WTC11 (cell line): ENCODE measurements around the gene SUMO1. TPM values are rescaled to one million over a fixed set of nuclear protein-coding genes. Genes with fewer than 3 reads are reported as not detected.

Experiments used
- ATAC-seq: fragments of 200-7000 bp; cut with Tn5 transposase; 2 replicates; pipeline ENCODE4 v1.10.0; 2021; ENCODE audit warnings: mild to moderate bottlenecking, moderate library complexity
- CTCF ChIA-PET: fragments of 300-600 bp; sonication (Branson Sonifier 250); formaldehyde crosslinking; loops from one replicate; lab custom pipeline; 2021; ENCODE audit warnings: antibody characterized with exemption; lab: Charles Lee
- POLR2A ChIA-PET: fragments of 350-600 bp; sonication (Branson Sonifier 250); formaldehyde crosslinking; loops from one replicate; lab custom pipeline; 2021; ENCODE audit warnings: antibody characterized with exemption; lab: Charles Lee
- DNase-seq: peaks from one replicate; pipeline ENCODE4 v3.0.0; 2021; ENCODE audit warnings: low spot score
- H3K27ac Mint-ChIP-seq: 2 replicates; pipeline ENCODE4 v1.8.0; 2021; ENCODE audit warnings: mixed read lengths
- H3K27me3 Mint-ChIP-seq: 2 replicates; pipeline ENCODE4 v1.8.0; 2021; ENCODE audit warnings: low read depth, mild to moderate bottlenecking, moderate library complexity, mixed read lengths
- H3K36me3 Mint-ChIP-seq: 2 replicates; pipeline ENCODE4 v1.8.0; 2021; ENCODE audit warnings: mixed read lengths
- H3K4me1 Mint-ChIP-seq: 2 replicates; pipeline ENCODE4 v1.8.0; 2022; ENCODE audit warnings: mixed read lengths
- H3K4me3 Mint-ChIP-seq: 2 replicates; pipeline ENCODE4 v1.8.0; 2021; ENCODE audit warnings: mild to moderate bottlenecking, moderate library complexity, mixed read lengths
- H3K9me3 Mint-ChIP-seq: 2 replicates; pipeline ENCODE4 v1.8.0; 2021; ENCODE audit warnings: mixed read lengths
- ATF2 ChIP-seq: sonication (generic); formaldehyde crosslinking; IDR thresholded peaks from 2 replicates; pipeline ENCODE4 v1.8.1; 2022; ENCODE audit warnings: low read depth, missing genetic modification reagents, borderline replicate concordance
- CBFB ChIP-seq: sonication (generic); formaldehyde crosslinking; IDR thresholded peaks from 2 replicates; pipeline ENCODE4 v1.8.1; 2022; ENCODE audit warnings: mild to moderate bottlenecking, low read depth, missing genetic modification reagents
- ERG ChIP-seq: fragments of 250-450 bp; sonication (Bioruptor Pico); IDR thresholded peaks from 2 replicates; pipeline ENCODE4 v1.8.0; 2021; ENCODE audit warnings: mild to moderate bottlenecking
- FOXP4 ChIP-seq: sonication (generic); formaldehyde crosslinking; IDR thresholded peaks from 2 replicates; pipeline ENCODE4 v1.8.0; 2022; ENCODE audit warnings: mild to moderate bottlenecking, missing genetic modification reagents
- GABPB1 ChIP-seq: sonication (generic); formaldehyde crosslinking; IDR thresholded peaks from 2 replicates; pipeline ENCODE4 v1.8.1; 2023; ENCODE audit warnings: mild to moderate bottlenecking, missing genetic modification reagents
- IRF1 ChIP-seq: sonication (generic); formaldehyde crosslinking; IDR thresholded peaks from 2 replicates; pipeline ENCODE4 v1.8.0; 2023; ENCODE audit warnings: missing genetic modification reagents
- JAZF1 ChIP-seq: fragments of 250-450 bp; sonication (Bioruptor Pico); IDR thresholded peaks from 2 replicates; pipeline ENCODE4 v1.9.0; 2021; ENCODE audit warnings: moderate library complexity, mild to moderate bottlenecking, inconsistent platforms
- KAT7 ChIP-seq: sonication (generic); formaldehyde crosslinking; IDR thresholded peaks from 2 replicates; pipeline ENCODE4 v1.8.1; 2023; ENCODE audit warnings: missing genetic modification reagents, mild to moderate bottlenecking, borderline replicate concordance
- MXD4 ChIP-seq: fragments of 250-450 bp; sonication (Bioruptor Pico); IDR thresholded peaks from 2 replicates; pipeline ENCODE4 v1.8.0; 2021; ENCODE audit warnings: mild to moderate bottlenecking, moderate library complexity, borderline replicate concordance
- NR1H2 ChIP-seq: sonication (generic); formaldehyde crosslinking; IDR thresholded peaks from 2 replicates; pipeline ENCODE4 v1.9.0; 2021; ENCODE audit warnings: mild to moderate bottlenecking, moderate library complexity, missing genetic modification reagents
- TCF7 ChIP-seq: sonication (generic); formaldehyde crosslinking; IDR thresholded peaks from 2 replicates; pipeline ENCODE4 v1.8.0; 2022; ENCODE audit warnings: mild to moderate bottlenecking, low read depth, missing genetic modification reagents, moderate library complexity
- ZNF416 ChIP-seq: fragments of 250-450 bp; sonication (Bioruptor Pico); IDR thresholded peaks from 2 replicates; pipeline ENCODE4 v1.9.0; 2021; ENCODE audit warnings: mild to moderate bottlenecking, inconsistent platforms
- total RNA-seq: library from RNA; stranded (reverse); gene quantifications from 3 replicates; pipeline ENCODE4 v1.2.3, GENCODE V29; 2021
- TF ChIP-seq, protein P1 (sequence below): fragments of 250-450 bp; sonication (Bioruptor Pico); IDR thresholded peaks from 2 replicates; pipeline ENCODE4 v1.9.0; 2021; ENCODE audit warnings: moderate library complexity, mild to moderate bottlenecking, inconsistent platforms, borderline replicate concordance
- TF ChIP-seq, protein P2 (sequence below): sonication (generic); formaldehyde crosslinking; IDR thresholded peaks from 2 replicates; pipeline ENCODE4 v1.8.1; 2022; ENCODE audit warnings: mild to moderate bottlenecking, moderate library complexity, missing genetic modification reagents
- TF ChIP-seq, protein P3 (sequence below): sonication (generic); formaldehyde crosslinking; IDR thresholded peaks from 2 replicates; pipeline ENCODE4 v1.8.1; 2022; ENCODE audit warnings: missing genetic modification reagents, borderline replicate concordance

Gene SUMO1
- total RNA-seq, 1 experiment from 2014 or later: 172 TPM

GRCh38 chr2:202193881-202194353, 44.5 kb downstream of the SUMO1 start:
- Mint-ChIP-seq H3K27me3 (no peaks in the 10 kb centered on the region), H3K4me3 (no peak overlapping the region), H3K9me3 (no peaks in the 10 kb centered on the region), H3K4me1 (peaks cover 9% of the 10 kb centered on the region), H3K36me3 (no peaks in the 10 kb centered on the region), H3K27ac (peak overlapping the region; percentile 34)
- ChIA-PET POLR2A (no interaction called here), CTCF (no interaction called here)
- DNase-seq: no peak
- peak; percentile 44; the same call in 1 of the 2 replicates for ATAC-seq
- TF ChIP-seq FOXP4 (CRISPR knock-in tag): no peak
- no peak for TF ChIP-seq ATF2 (CRISPR knock-in tag)
- no peak for TF ChIP-seq KAT7 (CRISPR knock-in tag)
- no peak for TF ChIP-seq GABPB1
- TF ChIP-seq, protein P1, sequence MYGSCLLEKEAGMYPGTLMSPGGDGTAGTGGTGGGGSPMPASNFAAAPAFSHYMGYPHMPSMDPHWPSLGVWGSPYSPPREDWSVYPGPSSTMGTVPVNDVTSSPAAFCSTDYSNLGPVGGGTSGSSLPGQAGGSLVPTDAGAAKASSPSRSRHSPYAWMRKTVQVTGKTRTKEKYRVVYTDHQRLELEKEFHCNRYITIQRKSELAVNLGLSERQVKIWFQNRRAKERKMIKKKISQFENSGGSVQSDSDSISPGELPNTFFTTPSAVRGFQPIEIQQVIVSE (CRISPR knock-in tag): no peak
- no peak for TF ChIP-seq ERG (CRISPR knock-in tag)

GRCh38 chr2:202193305-202193704, 45.1 kb downstream of the SUMO1 start:
- Mint-ChIP-seq H3K27me3 (no peaks in the 10 kb centered on the region), H3K4me1 (peaks cover 9% of the 10 kb centered on the region), H3K27ac (no peak overlapping the region), H3K4me3 (no peak overlapping the region), H3K36me3 (no peaks in the 10 kb centered on the region), H3K9me3 (no peaks in the 10 kb centered on the region)
- DNase-seq: no peak
- ATAC-seq: no peak
- POLR2A ChIA-PET: no interaction called here
- CTCF ChIA-PET: no interaction called here
- TF ChIP-seq MXD4 (CRISPR knock-in tag) (no peak), ZNF416 (CRISPR knock-in tag) (no peak), ERG (CRISPR knock-in tag) (no peak), ATF2 (CRISPR knock-in tag) (no peak), IRF1 (CRISPR knock-in tag) (no peak)
- TF ChIP-seq, protein P2, sequence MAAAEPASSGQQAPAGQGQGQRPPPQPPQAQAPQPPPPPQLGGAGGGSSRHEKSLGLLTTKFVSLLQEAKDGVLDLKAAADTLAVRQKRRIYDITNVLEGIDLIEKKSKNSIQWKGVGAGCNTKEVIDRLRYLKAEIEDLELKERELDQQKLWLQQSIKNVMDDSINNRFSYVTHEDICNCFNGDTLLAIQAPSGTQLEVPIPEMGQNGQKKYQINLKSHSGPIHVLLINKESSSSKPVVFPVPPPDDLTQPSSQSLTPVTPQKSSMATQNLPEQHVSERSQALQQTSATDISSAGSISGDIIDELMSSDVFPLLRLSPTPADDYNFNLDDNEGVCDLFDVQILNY (CRISPR knock-in tag): no peak

DNA sequence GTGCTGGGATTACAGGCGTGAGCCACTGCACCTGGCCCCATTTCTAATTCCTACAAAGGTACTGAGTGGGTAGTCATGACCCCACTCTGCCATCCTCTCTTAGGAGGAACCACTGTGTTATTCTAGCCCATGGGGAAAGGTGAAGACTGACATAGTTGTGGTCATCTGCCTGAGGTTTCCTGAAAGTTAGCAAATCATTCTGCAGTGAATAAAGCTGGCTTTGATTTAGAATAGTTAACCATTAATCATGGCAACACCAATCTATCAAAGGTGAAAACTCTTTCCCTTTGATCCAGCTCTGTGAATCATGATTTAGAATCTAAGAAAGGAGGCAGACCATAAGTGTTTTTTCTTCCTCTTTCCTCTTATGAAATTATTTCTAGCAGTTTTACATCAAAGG, 50.8 kb downstream of the SUMO1 start:
- Mint-ChIP-seq H3K4me3 (no peak overlapping the region), H3K36me3 (no peaks in the 10 kb centered on the region), H3K9me3 (peaks cover 6% of the 10 kb centered on the region), H3K27ac (no peak overlapping the region), H3K4me1 (no peaks in the 10 kb centered on the region), H3K27me3 (no peaks in the 10 kb centered on the region)
- ATAC-seq (no peak), DNase-seq (no peak)
- ChIA-PET POLR2A (no interaction called here), CTCF (no interaction called here)
- TF ChIP-seq NR1H2 (CRISPR knock-in tag) (no peak), CBFB (CRISPR knock-in tag) (no peak), FOXP4 (CRISPR knock-in tag) (no peak), JAZF1 (no peak), TCF7 (CRISPR knock-in tag) (no peak)
- TF ChIP-seq, protein P3, sequence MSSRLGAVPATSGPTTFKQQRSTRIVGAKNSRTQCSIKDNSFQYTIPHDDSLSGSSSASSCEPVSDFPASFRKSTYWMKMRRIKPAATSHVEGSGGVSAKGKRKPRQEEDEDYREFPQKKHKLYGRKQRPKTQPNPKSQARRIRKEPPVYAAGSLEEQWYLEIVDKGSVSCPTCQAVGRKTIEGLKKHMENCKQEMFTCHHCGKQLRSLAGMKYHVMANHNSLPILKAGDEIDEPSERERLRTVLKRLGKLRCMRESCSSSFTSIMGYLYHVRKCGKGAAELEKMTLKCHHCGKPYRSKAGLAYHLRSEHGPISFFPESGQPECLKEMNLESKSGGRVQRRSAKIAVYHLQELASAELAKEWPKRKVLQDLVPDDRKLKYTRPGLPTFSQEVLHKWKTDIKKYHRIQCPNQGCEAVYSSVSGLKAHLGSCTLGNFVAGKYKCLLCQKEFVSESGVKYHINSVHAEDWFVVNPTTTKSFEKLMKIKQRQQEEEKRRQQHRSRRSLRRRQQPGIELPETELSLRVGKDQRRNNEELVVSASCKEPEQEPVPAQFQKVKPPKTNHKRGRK (CRISPR knock-in tag): no peak
